Tibial nerve (tissue), 4 donors: ENCODE measurements around the gene FLT4.

Experiments used
- CTCF ChIP-seq, 5 experiments: fragments of 200-600 bp in 3 of 5; fragments of 450-650 bp in 2 of 5; sonication (generic) in 3 of 5; IDR thresholded peaks; one replicate each; pipeline ENCODE4 v1.5.1; 2016 to 2019; ENCODE audit warnings: antibody characterized with exemption in 5 of 5, mild to moderate bottlenecking in 3 of 5, moderate library complexity in 2 of 5
- EP300 ChIP-seq, 2 donors: sonication (generic); formaldehyde crosslinking; IDR thresholded peaks; one replicate each; pipeline ENCODE4 v1.6.1; 2017; ENCODE audit warnings: antibody characterized with exemption in 2 of 2, mild to moderate bottlenecking in 1 of 2
- POLR2A ChIP-seq, 2 donors: fragments of 450-650 bp; IDR thresholded peaks; one replicate each; pipeline ENCODE4 v1.6.1; 2017; ENCODE audit warnings: antibody characterized with exemption in 2 of 2, mild to moderate bottlenecking in 2 of 2, moderate library complexity in 2 of 2

- no peak for TF ChIP-seq CTCF (IDR thresholded peaks at IDR 0.05)
- TF ChIP-seq EP300 (IDR thresholded peaks at IDR 0.05): no peak
- TF ChIP-seq POLR2A (IDR thresholded peaks at IDR 0.05): no peak
Measured at GRCh38 chr5:180594311-180595045, 54.9 kb downstream of the FLT4 start.
